ENCODE measurements around the gene ARHGAP24.

Gene ARHGAP24

DNA sequence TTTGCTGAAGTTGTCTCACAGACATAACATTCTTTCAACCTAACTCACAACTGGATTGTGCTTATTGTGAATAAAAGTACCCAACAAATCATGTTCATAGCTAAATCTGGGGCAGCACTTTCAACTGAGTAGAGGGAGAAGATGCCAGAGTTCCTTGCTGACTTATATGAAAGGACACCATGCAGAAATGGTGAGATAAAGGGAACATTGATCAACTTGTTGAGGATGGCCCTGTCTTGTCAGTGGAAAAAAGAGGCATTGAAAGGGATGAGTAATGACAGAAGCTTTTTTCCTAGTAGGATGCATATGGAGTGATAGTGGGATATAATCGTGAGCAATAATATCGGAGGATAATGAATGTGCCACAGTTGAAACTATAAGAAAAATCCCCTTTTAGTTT, 221.7 kb downstream of the ARHGAP24 start:
- no peak for DNase-seq (ENCODE audit: low read depth in 2 of 2)

GRCh38 chr4:85697854-85698253, 222.9 kb downstream of the ARHGAP24 start:
- no peak for DNase-seq (ENCODE audit: low read depth in 2 of 2)

GRCh38 chr4:85700362-85700761, 225.4 kb downstream of the ARHGAP24 start:
- DNase-seq (ENCODE audit: low read depth in 2 of 2) = no peak

- DNase-seq (ENCODE audit: low read depth in 2 of 2) = no peak
Measured at GRCh38 chr4:85701861-85702321, 226.9 kb downstream of the ARHGAP24 start.

- no peak for DNase-seq (ENCODE audit: low read depth in 2 of 2)
Measured at GRCh38 chr4:85703096-85703495, 228.1 kb downstream of the ARHGAP24 start.

DNA sequence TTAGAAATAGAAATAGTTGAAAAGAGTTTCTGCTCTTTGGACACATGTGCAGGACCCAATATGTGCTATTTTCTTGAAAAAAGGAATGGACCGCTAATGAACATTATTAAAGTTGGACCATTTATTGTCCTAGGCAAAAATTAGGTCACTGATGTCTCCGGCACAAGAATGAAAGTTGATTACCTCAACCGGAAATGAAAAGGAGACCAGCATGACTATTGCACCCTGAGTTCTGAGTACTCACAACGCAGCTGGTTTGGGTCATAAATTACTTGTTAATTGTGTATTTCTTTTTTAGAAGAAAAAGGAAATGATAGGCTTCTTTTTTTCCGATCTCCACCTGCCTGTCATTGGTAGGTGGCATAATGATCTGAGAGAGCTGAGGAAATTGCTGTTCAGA, 232.7 kb downstream of the ARHGAP24 start:
- no peak for DNase-seq (ENCODE audit: low read depth in 2 of 2)

DNA sequence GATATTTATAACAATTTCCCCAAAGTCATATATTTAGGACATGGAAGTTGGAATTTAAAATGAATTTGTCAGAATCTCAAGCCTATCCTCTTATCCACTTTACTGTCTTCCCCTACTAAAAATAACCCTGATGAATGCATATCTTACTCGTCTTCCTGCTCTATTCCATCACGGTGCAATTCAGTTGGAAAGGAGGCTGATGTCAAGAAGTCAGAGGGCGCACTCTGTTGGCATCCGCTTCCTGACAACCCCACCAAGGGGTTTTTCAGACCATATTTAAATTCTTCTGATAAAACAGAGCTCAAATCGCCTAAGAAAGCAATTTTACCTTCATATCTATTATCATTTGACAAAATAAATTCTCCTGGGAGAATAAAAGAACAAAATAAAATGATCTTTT, 233.5 kb downstream of the ARHGAP24 start:
- DNase-seq (ENCODE audit: low read depth in 2 of 2) = no peak

- DNase-seq (ENCODE audit: low read depth in 2 of 2) = no peak
Measured at GRCh38 chr4:85713005-85713404, 238.1 kb downstream of the ARHGAP24 start.

- no peak for DNase-seq (ENCODE audit: low read depth in 2 of 2)
Measured at GRCh38 chr4:85715991-85716737, 241.2 kb downstream of the ARHGAP24 start.

DNA sequence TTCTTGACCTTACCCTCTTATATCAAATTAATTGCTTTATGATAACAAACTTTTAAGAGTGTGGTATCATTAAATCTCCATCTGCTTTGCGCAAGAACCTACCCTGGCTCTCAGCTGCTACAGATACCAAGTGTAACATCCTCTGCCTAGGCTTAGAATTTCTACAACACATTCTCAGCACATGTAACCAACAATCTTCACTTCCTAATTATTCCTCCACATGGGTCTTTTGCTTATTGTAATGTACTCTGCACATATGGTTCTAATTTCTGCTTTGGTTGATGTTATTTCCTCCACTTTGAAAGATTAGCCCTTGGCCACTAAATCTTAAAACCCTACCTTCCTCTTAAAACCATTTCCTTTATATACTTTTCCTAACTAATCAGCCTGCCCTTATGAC, 242.4 kb downstream of the ARHGAP24 start:
- DNase-seq (ENCODE audit: low read depth in 2 of 2) = no peak

DNA sequence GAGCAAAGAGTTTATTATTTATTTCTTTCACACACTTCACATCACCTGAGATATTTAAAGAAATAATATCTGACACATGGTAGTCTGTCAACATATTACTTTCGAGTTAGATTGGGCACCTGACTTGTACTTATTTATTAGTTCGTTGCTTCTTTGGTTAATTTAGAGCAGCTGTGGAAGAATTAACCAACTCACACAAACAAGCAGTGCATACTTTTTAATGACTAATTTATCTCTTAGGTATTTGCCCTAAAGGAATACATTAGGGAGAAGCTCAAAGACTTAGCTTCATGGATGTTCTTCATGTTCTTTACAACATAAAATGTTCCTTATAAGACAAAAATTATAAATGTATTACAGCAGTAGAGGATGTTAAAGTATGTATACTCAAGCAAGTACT, 242.9 kb downstream of the ARHGAP24 start:
- no peak for DNase-seq (ENCODE audit: low read depth in 2 of 2)

DNA sequence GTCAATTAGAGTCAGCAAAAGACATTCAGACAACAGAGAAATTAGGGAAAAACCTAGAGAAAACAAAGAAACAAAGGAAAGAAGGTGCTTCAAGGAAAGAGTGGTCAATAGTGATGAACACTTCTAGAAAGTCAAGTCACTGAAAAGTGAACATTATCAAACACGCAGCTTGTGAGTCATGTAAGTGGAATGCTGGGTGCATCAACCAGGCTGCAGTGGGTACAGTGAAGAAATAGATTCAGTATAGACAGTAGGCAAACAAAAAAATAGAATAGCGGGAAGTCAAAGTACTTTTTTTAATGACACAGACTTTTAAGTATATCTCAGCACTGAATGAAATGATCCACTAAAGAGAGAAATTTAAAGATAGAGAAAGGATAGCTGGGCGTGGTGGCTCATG, 245.8 kb downstream of the ARHGAP24 start:
- no peak for DNase-seq (ENCODE audit: low read depth in 2 of 2)

- no peak for DNase-seq (ENCODE audit: low read depth in 2 of 2)
Measured at GRCh38 chr4:85722401-85722800, 247.5 kb downstream of the ARHGAP24 start.

GRCh38 chr4:85722807-85723206, 247.9 kb downstream of the ARHGAP24 start:
- no peak for DNase-seq (ENCODE audit: low read depth in 2 of 2)

GRCh38 chr4:85724791-85725563, 250.0 kb downstream of the ARHGAP24 start:
- DNase-seq (ENCODE audit: low read depth in 2 of 2) = no peak

GRCh38 chr4:85725721-85726170, 250.8 kb downstream of the ARHGAP24 start:
- no peak for DNase-seq (ENCODE audit: low read depth in 2 of 2)

DNA sequence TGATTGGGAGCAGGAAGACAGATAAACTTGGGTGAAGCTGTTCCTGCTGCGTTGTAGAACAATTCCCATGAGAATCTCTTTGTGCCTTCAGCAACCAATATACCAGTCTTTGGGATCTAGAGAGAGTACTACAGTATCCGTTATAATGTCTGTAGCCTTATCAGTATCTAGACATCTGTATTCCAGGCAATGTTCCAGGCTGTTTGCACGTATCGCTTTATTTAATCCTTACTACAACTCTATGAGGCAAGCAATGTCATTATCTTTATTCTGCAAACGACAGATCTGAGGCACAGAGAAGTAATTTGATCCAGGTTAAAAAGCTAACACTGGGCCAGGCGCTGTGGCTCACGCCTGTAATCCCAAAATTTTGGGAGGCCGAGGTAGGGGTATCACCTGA, 251.6 kb downstream of the ARHGAP24 start:
- DNase-seq (ENCODE audit: low read depth in 2 of 2) = no peak

GRCh38 chr4:85728464-85728863, 253.5 kb downstream of the ARHGAP24 start:
- no peak for DNase-seq (ENCODE audit: low read depth in 2 of 2)

- no peak for DNase-seq (ENCODE audit: low read depth in 2 of 2)
Measured at GRCh38 chr4:85732124-85732523, 257.2 kb downstream of the ARHGAP24 start.

- DNase-seq (ENCODE audit: low read depth in 2 of 2) = no peak
Measured at GRCh38 chr4:85733798-85734197, 258.8 kb downstream of the ARHGAP24 start.

- DNase-seq (ENCODE audit: low read depth in 2 of 2) = no peak
Measured at GRCh38 chr4:85734424-85734831, 259.5 kb downstream of the ARHGAP24 start.

- DNase-seq (ENCODE audit: low read depth in 2 of 2) = no peak
Measured at GRCh38 chr4:85736571-85736970, 261.6 kb downstream of the ARHGAP24 start.

GRCh38 chr4:85737254-85737653, 262.3 kb downstream of the ARHGAP24 start:
- DNase-seq (ENCODE audit: low read depth in 2 of 2) = no peak
